HG02840 (cell line): ENCODE data around the gene TLE1.
A peak's percentile ranks its signal among the peaks of the same experiment; 100 is the strongest.
"Not testable (repeated sequence)": the region's sequence is repeated elsewhere in the genome, so short reads cannot be mapped to it uniquely, and the experiment has no call there.

Experiments
- ATAC-seq: cut with Tn5 transposase; IDR thresholded peaks from one replicate; pipeline ENCODE4 v1.9.1; 2021; ENCODE audit warnings: mild to moderate bottlenecking, moderate library complexity, moderate number of reproducible peaks; ENCODE audit not compliant: unreplicated experiment, low FRiP score

The TLE1 gene

DNA sequence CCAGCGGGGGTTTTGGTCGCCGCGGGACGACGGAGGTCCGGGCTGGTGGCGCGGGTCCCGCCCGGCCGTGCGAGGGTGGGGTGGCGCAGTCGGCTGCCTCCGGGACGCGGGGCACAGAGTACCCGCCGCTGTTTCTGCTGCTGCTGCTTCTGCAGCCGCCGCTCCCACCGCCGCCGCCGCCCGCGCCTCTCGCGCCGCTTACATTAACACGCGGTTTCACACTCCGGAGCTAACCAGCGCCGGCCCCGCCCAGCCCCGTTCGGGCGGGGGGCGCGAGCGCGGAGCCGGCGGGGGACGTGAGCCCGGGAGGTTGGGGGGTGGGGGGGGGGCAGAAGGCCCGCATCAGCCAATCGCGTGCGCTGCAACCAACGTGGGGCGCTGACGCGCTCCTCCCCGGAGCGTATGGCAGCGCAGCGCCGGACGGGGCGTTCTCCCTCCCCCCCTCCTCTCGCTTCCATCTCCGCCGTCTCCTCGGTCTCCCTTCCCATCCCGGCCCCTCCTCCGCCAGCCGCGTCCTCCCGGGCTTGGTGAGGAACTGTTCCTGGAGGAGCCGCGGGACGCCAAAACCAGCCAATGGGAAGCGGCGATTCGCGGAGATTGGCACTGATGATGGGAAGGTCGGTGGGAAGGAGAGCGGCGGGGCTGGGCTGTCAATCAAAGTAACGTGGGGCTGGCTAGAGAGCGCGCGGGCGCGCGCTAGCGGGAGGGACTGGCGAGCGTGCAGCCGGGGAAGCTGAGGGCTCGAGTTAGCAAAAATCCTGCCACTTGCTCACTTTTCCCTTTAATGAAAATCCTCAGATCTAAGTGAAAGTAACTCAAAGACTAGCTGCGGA, at the start of gene TLE1:
Gene TLE1 (minus strand): TSS at position 205 of the 833 bp plus-strand sequence. CDS start 1,307 bp downstream, outside the sequence.
- ATAC-seq: peak; percentile 63

DNA sequence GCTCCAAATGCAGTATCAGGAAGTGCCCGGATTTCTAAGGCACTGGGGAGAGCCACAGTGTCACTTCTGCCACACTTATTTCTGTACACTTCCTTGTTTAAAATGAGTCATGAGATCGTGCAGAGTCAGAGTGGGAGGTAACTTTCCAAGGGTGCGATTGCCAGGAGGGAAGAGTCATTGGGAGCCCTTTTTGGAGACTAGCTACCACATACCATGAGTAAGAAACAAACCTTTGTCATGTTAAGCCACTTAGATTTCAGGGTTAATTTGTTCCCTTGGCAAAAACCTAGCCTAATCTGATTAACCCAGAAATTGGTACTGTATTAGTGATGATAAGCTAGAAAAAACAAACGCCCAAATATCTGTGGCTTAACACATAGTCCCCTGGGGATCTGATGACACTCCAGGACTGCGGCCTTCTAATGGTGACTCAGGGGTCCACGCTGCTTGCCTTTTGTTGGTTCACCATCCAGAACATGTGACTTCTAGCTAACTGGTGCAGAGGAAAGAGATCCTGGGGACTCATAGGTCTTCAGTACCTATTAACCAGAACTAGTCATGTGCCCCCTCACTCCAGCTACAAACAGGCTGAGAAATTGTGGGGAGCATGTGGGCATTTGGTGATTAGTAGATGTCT, 48.6 kb upstream of the TLE1 start:
- ATAC-seq: no peak

DNA sequence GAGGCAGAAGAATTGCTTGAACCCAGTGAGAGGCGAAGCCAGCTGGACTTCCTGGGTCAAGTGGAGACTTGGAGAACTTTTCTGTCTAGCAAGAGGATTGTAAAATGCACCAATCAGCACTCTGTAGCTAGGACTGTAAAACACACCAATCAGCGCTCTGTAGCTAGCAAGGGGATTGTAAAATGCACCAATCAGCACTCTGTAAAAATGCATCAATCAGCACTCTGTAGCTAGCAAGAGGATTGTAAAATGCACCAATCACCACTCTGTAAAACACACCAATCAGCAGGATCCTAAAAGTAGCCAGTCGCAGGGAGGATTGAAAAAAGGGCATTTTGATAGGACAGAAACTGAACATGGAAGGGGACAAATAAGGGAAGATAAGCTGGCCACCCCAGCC, 41.2 kb upstream of the TLE1 start:
- ATAC-seq: not testable (repeated sequence)

DNA sequence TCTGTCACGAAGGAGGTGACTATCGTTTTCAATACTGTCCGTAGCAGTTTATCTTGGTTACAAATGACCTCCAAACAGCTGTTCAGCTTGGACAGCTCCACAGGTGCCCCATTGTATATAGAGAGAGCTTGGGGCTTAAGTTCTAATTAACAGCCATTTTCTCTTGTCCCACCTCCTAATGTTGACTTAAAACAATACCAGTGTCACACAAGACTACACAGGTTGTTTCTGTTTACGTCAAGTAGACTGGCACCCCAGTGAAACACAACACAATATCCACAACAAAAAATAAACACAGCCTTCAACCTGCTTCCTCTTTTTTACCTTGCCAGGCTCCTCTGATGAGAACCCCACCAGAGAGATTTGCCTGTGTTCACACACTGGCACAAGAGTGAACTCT, 39.8 kb upstream of the TLE1 start:
- no peak for ATAC-seq

DNA sequence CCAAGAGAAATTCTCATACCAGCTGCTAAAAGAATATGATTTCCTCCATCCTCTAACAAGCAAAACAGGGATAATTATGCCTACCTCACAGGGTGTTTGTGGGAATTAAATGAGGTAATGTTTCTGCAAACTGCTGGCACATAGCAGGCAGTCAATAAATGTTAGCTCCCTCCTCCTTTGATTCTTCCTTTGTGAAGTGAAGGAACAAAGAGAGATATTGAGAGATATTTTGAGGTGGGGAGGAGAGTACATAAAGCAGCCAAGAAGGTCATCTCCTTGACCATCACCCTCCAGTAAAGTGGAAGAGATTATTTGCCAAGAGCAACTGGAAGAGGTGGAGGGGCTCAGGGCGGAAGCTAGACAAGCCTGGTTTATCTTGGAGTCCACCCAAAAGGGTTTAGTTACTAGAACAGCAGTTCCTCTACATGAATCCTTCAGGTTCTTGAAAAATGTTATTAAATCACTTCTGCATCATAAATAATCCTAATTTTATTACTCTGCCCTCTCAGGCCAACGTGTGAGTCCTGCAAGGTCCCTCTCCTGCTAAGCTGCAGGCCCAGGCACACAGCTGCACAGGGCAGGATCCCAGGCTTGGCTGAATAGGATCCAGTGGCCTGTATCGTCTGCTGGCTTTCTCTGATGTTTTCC, 35.0 kb upstream of the TLE1 start:
- no peak for ATAC-seq

DNA sequence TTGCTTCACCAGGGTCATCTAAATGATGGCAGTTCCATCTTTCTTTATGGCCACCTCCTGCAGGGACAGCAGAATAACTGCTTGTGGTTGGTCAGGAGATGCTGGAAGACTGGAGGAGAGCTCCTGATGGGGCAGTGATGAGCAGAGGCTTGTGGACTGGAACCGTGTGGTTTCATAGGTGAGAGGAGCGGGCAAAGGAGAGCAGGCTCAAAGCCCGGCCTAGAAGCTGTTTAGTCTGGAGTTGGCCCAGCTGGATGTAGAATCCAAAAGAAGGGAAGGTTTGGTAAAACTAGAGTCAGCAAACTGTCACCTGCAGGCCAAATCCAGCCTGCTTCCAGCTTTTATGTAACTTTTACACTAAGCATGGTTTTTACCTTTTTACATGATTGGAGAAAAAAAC, 32.9 kb upstream of the TLE1 start:
- ATAC-seq: no peak

DNA sequence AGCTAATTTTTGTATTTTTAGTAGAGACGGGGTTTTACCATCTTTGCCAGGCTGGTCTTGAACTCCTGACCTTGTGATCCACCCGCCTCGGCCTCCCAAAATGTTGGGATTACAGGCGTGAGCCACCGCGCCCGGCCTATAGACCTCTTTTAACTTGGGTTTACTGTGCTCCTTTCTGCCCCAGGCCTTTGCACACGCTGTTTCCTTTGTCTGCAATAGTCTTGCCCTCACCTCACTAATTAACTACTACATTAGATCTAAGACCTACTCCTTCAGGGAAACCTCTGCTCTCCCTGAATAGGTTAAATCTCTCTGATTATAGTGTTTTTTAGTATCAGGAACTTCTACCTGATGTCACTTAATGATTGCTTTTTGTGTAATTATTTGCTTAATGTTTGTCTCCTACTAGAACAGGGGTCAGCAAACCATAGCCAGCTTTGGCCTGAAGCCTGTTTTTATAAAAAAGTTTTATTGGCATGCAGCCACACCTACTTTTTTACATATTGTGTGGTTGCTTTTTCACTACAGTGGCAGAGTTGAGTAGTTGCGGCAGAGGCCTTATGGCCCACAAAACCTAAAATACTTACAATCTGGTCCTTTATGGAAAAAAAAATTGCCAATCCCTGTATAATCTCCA, 31.2 kb upstream of the TLE1 start:
- ATAC-seq: no peak

DNA sequence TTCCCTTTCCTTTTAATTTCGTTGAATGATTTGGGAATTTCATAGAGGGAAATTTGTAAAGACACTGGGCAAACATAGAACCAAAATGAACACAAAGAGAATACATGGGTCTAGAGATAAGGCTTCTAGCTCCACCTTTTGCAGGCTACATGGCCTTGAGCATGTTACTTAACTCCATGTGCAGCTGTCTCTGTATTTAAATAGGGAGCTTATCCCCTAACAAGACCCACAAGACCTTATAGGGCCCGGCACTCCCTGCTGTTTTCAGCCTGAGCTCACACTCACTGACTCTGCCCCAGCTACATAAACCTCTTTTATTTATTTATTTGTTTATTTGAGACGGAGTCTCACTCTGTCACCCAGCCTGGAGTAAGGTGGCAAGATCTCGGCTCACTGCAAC, 30.6 kb upstream of the TLE1 start:
- ATAC-seq: no peak

DNA sequence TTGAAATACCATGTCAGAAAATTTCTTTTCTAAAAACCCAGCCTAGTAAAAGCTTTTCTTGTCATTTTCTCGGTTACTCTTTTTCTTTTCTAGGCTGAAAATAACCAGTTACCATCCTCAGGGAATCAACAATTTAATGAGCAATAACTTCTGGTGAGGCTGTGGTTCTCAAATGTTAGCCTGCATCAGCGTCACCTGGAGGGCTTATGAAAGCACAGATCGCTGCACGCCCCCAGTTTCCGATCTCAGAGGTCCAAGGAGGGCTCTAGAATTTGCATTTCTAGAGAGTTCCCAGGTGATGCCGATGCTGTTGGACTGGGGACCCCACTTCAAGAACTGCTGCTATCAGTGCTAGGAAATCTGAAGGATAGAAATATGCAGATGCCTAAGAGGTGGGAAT, 28.9 kb upstream of the TLE1 start:
- ATAC-seq: no peak

DNA sequence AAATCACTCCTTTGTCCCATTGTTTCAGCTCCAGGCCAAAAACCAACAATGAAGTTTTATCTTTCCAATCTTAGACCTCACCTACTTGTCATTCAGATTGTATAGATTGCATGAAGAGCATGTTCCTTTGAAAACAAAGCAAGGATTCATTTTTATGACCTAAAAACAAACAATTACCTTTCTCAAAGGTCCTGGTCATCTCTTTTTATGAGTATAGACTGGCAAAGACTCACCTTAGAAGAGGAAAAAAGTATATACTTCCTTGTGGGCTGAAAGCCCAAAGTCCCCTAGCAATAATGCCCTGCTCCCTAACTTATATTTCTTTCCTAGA, 28.4 kb upstream of the TLE1 start:
- no peak for ATAC-seq

DNA sequence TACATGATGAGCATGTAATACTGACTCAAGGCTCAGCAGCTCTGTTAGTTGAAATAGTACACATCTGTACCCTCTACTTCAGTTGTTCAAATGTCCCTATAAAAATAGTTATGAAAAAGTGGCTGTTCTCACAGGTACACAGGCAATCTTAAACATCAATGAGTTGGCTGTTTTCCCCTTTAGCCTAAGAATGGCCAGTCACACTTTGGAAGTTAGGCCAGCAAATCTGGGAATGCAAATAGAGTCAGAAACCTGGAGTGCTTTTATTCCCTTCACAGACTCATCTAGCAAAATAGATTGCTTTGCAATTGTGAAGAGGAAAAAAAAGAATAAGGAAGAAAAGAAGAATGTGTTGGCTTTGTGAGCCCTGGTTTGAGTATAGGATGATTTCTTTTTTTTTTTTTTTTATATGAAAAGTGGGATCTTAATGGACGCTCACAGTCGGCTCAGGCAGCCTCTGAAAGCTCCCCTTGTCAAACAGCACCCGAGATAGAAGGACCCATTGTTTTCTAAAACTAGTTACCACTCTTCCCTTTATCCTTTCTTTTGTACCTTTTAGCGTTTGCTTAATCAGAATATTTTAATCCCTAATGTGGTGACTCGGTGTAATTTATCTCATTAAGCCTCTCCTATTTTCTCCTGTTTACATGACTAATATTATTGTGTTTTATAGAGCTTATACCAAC, 27.9 kb upstream of the TLE1 start:
- ATAC-seq: no peak

DNA sequence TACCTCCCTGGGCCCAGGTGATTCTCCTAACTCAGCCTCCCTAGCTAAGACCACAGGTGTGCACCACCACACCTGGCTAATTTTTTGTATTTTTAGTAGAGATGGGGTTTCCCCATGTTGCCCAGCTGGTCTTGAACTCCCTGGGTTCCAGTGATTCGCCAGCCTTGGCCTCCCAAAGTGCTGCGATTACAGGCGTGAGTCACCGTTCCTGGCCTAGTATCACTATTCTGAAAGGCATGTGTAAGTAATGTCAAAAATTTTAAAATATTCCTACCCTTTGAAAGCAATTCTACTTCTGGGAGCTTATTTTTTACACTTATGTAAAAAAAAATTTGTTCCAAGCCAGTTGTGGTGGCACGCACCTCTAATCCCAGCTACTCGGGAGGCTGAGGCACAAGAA, 27.1 kb upstream of the TLE1 start:
- no peak for ATAC-seq

DNA sequence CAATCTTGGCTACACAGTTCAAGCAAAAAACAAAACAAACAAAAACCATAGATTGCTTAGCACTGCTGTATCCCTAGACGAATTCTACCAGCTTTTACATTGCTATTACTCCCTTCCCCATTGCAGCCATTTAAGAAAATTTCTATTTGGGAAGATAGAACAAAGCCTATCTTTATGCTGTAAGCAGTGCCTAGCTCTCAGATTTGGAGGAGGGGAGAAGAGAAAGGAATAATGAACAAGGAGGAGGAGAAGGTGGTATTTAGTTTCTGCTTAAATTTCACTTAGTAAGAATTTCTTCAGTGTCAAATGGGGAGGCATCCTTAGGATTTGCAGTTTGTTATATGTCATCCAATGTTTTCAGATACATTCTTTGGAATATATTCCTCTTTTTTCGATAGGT, 16.2 kb upstream of the TLE1 start:
- ATAC-seq: no peak

DNA sequence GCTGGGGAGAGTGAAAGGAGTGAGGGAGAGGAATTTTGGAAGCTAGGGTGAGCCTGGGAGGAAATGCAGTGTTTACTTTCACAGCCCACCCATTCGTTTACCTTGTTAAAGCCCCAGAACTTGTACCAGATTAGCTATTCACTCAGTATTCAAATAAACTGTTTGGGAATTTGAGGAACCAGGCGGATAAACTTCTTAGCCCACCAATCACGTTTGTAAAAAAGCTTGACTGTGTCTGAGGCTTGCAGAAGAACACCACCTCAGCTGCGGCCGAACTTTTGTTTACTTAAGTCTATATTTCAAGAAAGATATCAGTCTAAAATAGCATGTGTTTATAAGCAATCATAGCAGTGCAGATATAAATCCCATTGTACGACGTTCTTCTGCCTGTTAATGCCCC, 5.2 kb upstream of the TLE1 start:
- no peak for ATAC-seq

DNA sequence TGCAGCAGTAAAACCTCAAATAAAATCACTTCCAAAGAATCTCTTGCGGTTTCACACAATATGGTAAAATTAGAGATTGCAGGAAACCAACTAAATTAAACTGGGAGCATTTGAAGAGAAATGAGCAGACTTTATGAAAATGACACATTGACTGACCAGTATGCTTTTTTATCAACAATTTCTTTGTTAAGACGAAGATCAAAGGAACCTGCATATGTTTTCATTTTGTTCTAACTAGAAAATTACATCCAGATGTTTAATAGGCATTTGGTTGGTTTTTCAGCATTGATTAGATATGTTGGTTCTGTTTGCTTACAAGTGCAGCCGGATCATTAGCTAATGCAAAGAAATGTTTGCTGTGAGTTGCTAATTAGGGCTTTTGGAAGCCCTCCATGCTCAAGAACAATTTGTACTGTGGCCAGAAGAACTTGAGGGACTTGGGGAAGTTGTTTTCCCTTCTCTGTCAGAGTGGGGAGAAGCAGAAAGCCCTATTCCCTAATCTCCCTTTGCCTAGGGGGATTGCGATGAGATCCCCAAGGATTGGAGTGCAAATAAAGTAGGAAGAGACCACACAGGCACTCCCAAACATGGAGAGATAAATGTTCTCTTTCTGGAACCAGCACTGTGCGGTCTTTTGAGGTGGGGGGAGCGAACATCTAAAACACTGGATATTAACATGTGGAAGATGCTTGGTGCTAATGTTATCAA, 4.5 kb upstream of the TLE1 start:
- ATAC-seq: no peak

DNA sequence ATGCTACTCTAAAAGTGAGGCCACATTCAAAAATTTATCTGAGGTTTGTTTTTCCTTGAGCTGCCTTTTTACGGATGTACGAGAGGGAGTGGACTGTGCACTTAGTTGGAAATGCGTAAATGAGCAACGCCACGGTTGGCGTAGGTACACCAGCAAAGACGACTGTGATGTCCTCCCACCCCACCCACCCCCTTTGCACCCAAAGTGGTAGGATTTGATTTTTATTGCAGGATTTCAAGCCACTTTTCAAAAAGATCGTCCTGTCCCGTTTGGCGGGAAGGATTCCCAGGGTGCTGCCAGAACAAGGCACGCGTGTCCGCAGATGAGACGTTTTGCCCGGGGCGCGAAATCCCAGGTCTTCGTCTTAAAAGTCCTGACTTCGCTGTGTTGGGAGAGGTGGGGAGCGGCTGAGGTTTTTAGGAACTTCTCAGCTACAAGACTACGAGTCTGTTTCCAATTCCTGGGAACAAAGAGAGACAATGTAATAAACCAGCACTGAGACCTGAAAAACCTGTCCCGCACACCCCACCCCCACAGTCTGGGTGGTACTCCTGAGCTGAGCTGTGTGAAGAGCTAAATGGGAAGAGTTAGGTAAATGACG, 1.0 kb upstream of the TLE1 start:
- ATAC-seq: no peak

DNA sequence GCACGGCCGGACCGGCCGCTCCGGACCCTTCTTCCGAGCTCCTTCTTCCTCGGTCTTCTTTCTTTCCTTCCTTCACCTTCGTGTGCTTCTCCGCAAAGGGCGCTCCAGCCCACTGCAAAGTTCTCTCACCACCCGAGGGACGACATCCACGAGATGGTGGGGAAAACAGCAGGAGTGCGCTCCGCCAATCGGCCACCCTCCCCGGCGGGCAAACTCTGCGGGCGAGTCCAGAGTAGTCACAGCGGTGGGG, 329 bp downstream of the TLE1 start:
- ATAC-seq: peak; percentile 10

DNA sequence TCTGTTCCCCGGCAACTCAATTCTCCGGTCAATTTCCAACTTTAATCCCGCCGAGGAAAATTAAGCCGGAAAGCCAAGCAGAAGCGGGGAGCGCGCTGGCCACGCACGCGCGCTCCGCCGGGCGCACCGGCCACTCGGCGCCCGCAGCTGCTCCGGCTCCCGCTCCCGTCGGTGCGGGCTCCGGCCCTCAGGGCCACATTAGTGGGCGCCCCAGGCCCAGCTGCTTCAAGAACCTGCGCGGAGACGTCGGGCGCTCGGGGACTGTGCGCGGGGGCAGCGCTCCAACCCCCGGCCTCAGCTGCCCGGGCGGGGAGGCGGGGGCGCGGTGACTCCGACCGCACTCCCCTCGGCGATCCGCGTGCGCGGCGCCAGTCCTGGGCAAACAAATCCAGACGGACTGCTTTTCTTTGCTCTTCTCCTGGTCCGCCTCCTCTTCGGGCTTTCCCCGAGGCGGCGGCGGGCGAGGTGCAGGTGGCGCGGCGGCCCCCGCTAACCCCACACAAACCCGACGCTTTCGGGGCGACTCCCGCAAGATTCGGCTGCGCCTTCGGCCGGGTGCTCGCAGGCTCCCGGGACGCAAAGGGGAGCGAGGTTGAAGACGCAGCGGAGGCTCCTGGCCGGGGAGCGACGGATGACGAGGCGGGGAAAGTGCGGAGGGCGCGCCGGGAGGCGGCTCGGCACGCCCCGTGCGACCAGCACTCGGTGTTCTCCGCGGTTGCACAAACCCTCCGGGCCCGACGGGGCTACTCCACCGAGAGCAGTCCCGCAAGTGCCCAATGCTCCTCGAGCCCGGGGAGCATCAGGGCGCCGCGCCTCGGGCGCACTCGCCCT, 870 bp downstream of the TLE1 start:
- ATAC-seq: not testable (repeated sequence)
